ENCODE data around the gene ASB4. TPM values are rescaled to one million over a fixed set of nuclear protein-coding genes. Genes with fewer than 3 reads are reported as not detected.
"Not testable (repeated sequence)": the region's sequence is repeated elsewhere in the genome, so short reads cannot be mapped to it uniquely, and the experiment has no call there.

The ASB4 gene
- total RNA-seq, 1 donor, result not detected

DNA sequence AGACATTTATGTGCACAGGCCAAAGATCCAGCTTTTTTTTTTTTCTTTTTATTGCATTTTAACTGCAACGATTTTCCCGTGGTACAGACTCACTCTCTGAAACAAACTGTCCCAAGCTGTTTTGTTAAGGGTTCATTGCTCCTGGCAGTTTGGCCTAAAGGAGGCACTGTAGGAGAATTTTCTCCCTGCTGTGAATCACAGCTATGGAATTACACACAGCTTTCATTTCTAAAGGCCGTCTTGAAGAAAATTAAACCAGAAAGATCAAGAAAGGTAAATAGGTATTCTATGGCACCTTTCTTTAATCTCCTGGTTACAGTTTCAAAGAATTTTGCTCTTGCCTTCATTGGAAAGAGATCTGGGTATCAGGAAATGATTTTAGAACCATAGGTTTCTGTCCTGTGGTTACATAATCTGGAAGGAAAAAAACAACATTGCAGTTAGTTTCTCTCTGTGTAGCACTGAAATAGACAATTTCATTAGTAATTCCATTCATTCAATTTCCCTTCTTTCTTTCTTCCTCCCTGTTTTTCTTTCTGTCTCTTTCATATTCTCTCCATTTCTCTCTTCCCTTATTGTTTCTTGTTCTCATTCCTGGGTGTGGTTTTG is 59.4 kb downstream of the ASB4 start:
- TF ChIP-seq CTCF (IDR thresholded peaks at IDR 0.05; ENCODE audit: insufficient read depth, low read depth, low read length), result peak; percentile 84
- DNase-seq (ENCODE audit: low read depth), result peak; percentile 78
- peak overlapping the region; percentile 53 for H3K4me3 ChIP-seq (ENCODE audit: low read depth, low read length)

GRCh38 chr7:95545673-95546072 is 59.9 kb downstream of the ASB4 start:
- no peak for DNase-seq (ENCODE audit: low read depth)
- TF ChIP-seq CTCF (IDR thresholded peaks at IDR 0.05; ENCODE audit: insufficient read depth, low read depth, low read length), result no peak
- no peak overlapping the region for H3K4me3 ChIP-seq (ENCODE audit: low read depth, low read length)

DNA sequence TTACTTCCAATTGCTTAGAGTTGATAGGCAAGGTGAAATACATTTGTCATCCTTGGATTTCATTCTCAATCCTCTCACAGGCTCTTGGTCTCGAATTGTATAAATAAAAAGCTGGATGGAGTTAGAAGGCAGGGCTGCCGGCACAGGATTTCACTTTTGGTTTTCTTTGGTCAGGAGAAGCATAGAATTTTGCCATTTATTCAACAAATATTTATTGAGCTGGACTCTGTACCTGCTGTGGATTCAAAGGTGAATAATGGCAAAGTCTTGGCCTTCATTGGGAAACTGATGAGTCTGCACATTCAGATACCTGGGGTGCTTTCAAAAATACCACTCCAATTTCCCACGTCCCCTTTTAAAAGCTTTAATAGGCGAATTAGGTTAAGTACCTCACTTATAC is 60.9 kb downstream of the ASB4 start:
- H3K4me3 ChIP-seq (ENCODE audit: low read depth, low read length), result no peak overlapping the region
- TF ChIP-seq CTCF (IDR thresholded peaks at IDR 0.05; ENCODE audit: insufficient read depth, low read depth, low read length), result no peak
- no peak for DNase-seq (ENCODE audit: low read depth)

DNA sequence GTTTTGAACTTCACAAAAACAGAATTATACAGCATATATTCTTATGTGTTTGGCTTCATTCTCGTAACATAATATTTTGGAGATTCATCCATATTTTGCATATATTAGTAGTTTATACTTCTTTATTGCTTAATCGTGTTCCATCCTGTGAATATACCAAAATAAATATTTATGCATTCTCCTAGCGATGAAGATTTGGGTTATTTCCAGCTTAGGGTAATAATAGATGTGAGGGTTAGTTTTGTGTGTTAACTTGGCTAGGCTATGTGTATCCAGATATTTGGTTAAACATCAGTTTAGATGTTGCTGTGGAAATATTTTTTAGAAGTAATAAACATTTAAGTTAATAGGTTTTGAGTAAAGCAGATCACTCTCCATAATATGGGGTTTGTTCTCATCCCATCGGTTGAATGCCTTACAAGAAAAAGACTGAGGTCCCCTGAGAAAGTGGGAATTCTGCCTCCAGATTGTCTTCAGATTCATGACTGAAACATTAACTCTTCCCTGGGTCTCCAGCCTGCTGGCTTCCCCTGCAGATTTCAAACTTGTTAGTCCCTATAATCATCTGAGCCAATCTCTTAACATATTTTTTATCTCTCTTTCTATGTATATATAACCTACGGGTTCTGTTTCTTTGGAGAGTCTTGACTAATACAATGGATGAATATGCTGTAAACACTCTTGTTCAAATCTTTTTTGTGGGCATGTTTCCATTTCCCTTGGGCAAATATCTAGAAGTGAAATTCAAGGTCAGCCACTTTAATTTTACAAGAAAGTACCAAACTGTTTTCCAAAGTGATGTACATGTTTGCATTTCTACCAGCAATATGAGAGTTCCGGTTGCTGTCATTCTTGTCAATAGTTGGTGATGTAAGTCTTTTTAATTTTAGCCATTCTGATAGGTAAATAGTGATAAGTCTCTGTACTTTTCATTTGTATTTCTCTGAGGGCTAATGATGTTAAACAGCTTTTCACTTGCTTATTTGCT is 61.9 kb downstream of the ASB4 start:
- H3K4me3 ChIP-seq (ENCODE audit: low read depth, low read length), result no peak overlapping the region
- no peak for DNase-seq (ENCODE audit: low read depth)
- TF ChIP-seq CTCF (IDR thresholded peaks at IDR 0.05; ENCODE audit: insufficient read depth, low read depth, low read length), result no peak

DNA sequence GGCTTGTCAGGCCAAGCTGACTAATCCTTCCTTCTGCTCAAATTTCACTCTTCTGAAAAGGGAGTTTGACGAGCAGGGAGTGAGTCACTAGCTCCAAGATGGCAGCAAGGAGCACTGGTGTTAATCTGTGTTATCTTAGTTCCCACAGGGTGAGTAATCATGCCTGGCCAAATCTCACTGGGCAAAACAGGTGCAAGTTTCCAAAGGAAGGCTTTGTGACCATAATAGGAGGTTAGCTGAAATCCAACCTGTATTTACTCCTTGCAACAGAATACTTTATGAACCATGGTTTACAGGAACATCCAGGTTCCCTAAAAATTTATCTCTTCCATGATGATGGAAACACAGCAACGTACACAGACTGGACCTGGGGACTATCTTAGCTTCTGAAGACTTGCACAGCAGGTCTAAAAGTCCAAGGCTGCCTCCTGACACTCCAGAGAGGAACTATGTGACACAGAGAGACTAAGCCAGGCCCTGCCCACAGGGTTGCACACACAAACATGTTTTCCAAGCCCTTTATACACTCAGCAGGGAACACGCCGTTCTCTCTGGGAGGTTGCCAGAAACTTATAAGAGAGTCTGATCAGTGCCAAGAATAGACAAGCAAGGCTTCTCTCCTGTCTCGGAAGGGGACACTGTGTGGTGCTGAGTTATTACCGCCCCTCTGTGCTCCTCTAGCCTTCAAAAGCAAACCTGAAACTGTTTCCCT is 64.2 kb downstream of the ASB4 start:
- DNase-seq (ENCODE audit: low read depth), result peak; percentile 87
- no peak for TF ChIP-seq CTCF (IDR thresholded peaks at IDR 0.05; ENCODE audit: insufficient read depth, low read depth, low read length)
- H3K4me3 ChIP-seq (ENCODE audit: low read depth, low read length), result no peak overlapping the region

- H3K4me3 ChIP-seq (ENCODE audit: low read depth, low read length), result no peak overlapping the region
- no peak for TF ChIP-seq CTCF (IDR thresholded peaks at IDR 0.05; ENCODE audit: insufficient read depth, low read depth, low read length)
- no peak for DNase-seq (ENCODE audit: low read depth)
Measured at GRCh38 chr7:95550546-95550945, 64.8 kb downstream of the ASB4 start.

DNA sequence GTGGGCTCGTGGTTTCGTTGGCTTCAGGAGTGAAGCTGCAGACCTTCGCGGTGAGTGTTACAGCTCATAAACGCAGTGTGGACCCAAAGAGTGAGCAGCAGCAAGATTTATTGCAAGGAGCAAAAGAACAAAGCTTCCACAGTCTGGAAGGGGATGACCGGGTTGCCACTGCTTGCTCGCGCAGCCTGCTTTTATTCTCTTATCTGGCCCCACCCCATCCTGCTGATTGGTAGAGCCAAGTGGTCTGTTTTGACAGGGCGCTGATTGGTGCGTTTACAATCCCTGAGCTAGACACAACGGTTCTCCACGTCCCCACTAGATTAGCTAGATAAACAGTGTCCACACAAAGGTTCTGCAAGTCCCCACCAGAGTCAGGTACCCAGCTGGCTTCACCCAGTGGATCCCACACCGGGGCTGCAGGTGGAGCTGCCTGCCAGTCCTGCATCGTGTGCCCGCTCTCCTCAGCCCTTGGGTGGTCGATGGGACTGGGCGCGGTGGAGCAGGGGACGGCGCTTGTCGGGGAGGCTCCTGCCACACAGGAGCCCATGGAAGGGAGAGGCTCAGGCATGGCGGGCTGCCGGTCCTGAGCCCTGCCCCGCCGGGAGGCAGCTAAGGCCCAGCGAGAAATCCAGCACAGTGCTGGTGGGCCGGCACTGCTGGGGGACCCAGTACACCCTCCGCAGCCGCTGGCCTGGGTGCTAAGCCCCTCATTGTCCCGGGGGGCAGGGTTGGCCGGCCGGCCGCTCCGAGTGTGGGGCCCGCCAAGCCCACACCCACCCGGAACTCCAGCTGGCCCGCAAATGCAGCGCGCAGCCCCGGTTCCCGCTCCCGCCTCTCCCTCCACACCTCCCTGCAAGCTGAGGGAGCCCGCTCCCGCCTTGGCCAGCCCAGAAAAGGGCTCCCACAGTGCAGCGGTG is 66.5 kb downstream of the ASB4 start:
- not testable (repeated sequence) for H3K4me3 ChIP-seq (ENCODE audit: low read depth, low read length); DNase-seq (ENCODE audit: low read depth)

Data from fibroblast of villous mesenchyme (primary cell).